ENCODE results near the gene KCNS1.

Gene KCNS1

GRCh38 chr20:45111799-45112471, 11.0 kb upstream of the KCNS1 start:
- peak in 1 of 2 experiments; percentile 19 for DNase-seq (ENCODE audit: low read depth in 1 of 2, low spot score in 1 of 2)
- TF ChIP-seq, protein P1, sequence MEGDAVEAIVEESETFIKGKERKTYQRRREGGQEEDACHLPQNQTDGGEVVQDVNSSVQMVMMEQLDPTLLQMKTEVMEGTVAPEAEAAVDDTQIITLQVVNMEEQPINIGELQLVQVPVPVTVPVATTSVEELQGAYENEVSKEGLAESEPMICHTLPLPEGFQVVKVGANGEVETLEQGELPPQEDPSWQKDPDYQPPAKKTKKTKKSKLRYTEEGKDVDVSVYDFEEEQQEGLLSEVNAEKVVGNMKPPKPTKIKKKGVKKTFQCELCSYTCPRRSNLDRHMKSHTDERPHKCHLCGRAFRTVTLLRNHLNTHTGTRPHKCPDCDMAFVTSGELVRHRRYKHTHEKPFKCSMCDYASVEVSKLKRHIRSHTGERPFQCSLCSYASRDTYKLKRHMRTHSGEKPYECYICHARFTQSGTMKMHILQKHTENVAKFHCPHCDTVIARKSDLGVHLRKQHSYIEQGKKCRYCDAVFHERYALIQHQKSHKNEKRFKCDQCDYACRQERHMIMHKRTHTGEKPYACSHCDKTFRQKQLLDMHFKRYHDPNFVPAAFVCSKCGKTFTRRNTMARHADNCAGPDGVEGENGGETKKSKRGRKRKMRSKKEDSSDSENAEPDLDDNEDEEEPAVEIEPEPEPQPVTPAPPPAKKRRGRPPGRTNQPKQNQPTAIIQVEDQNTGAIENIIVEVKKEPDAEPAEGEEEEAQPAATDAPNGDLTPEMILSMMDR (IDR thresholded peaks at IDR 0.05; ENCODE audit: insufficient read depth, low read length), result peak; percentile 19
- no peak for TF ChIP-seq REST (IDR thresholded peaks at IDR 0.05; ENCODE audit: insufficient replicate concordance, low read depth)
- TF ChIP-seq POLR2AphosphoS5 (IDR thresholded peaks at IDR 0.05; ENCODE audit: low read depth), result no peak
- no peak for TF ChIP-seq GABPA (IDR thresholded peaks at IDR 0.05; ENCODE audit: low read depth)
- no peak for TF ChIP-seq SPI1 (IDR thresholded peaks at IDR 0.05; ENCODE audit: borderline replicate concordance, low read depth)
- Histone ChIP-seq H3K27me3 (ENCODE audit: insufficient read depth, poor library complexity, severe bottlenecking) (peaks cover 3% of the 10 kb centered on the region), H3K27ac (replicated peaks) (no peak overlapping the region), H3K4me3 (replicated peaks; ENCODE audit: insufficient read depth, low read length) (no peak overlapping the region)

DNA sequence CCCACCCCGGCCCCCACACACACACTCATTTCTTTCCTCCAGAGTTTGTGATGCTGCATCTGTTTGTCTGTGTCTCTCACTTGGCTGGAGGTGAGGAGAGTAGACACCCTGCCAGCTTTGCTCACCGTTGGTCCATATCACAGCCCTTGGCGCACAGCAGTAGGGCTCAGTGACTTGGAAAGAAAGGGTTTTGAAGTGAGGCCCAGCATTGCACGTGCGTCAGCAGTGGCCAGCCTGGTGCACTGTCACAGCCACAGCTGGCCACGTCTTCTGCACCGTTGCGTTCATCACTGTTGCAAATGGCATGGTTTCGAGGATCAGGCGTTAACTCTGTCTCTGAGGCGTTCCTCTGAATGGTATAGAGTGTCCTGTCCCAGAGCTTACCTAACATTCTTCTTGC, 10.4 kb upstream of the KCNS1 start:
- DNase-seq (ENCODE audit: low read depth in 1 of 2, low spot score in 1 of 2), result no peak
- Histone ChIP-seq H3K27me3 (ENCODE audit: insufficient read depth, poor library complexity, severe bottlenecking) (peaks cover 3% of the 10 kb centered on the region), H3K27ac (replicated peaks) (no peak overlapping the region), H3K4me3 (replicated peaks; ENCODE audit: insufficient read depth, low read length) (no peak overlapping the region)
- TF ChIP-seq, protein P1 (IDR thresholded peaks at IDR 0.05; ENCODE audit: insufficient read depth, low read length), result no peak
- TF ChIP-seq SPI1 (IDR thresholded peaks at IDR 0.05; ENCODE audit: borderline replicate concordance, low read depth) (no peak), REST (IDR thresholded peaks at IDR 0.05; ENCODE audit: insufficient replicate concordance, low read depth) (no peak), GABPA (IDR thresholded peaks at IDR 0.05; ENCODE audit: low read depth) (no peak), POLR2AphosphoS5 (IDR thresholded peaks at IDR 0.05; ENCODE audit: low read depth) (no peak)

GRCh38 chr20:45110301-45110700, 9.4 kb upstream of the KCNS1 start:
- DNase-seq (ENCODE audit: low read depth in 1 of 2, low spot score in 1 of 2), result no peak
- Histone ChIP-seq H3K27ac (replicated peaks) (no peak overlapping the region), H3K4me3 (replicated peaks; ENCODE audit: insufficient read depth, low read length) (no peak overlapping the region), H3K27me3 (ENCODE audit: insufficient read depth, poor library complexity, severe bottlenecking) (peaks cover 2% of the 10 kb centered on the region)
- no peak for TF ChIP-seq POLR2AphosphoS5 (IDR thresholded peaks at IDR 0.05; ENCODE audit: low read depth)
- no peak for TF ChIP-seq SPI1 (IDR thresholded peaks at IDR 0.05; ENCODE audit: borderline replicate concordance, low read depth)
- TF ChIP-seq REST (IDR thresholded peaks at IDR 0.05; ENCODE audit: insufficient replicate concordance, low read depth), result no peak
- TF ChIP-seq, protein P1 (IDR thresholded peaks at IDR 0.05; ENCODE audit: insufficient read depth, low read length), result no peak
- TF ChIP-seq GABPA (IDR thresholded peaks at IDR 0.05; ENCODE audit: low read depth), result no peak
